Activated T-cell treated with anti-CD3 and anti-CD28 coated beads, Interleukin-2, amount 50 U/mL, for 48 hours (primary cell): Measurements from ENCODE around the gene CD247.

Experiments used
- DNase-seq, 2 experiments: peaks; one replicate each; pipeline ENCODE4 v3.0.0-alpha.2; 2020

Gene CD247

GRCh38 chr1:167511374-167511986, 6.8 kb downstream of the CD247 start:
- DNase-seq, result peak in 1 of 2 experiments; percentile 7

- DNase-seq, result peak in 1 of 2 experiments; percentile 17
These were observed 7.4 kb downstream of the CD247 start for GRCh38 chr1:167510881-167511280.

DNA sequence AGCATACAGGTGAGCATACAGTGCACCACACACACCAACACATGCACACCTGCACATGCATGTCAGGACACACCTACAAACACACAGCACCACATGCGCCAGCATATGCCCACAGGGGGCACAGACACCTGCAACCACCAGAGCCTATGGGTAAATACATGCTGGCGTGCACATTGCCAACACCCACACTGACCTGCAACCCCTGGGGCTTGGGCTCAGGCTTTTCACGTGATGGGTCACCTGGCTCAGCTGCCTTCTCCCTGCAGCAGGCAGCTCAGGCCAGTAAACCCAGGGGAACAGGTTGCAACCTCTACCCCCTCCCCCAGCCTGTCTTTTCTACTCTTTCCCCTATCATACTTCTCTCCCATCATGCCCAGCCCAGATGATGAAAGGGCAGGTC, 8.1 kb downstream of the CD247 start:
- peak in 1 of 2 experiments; percentile 27 for DNase-seq

DNA sequence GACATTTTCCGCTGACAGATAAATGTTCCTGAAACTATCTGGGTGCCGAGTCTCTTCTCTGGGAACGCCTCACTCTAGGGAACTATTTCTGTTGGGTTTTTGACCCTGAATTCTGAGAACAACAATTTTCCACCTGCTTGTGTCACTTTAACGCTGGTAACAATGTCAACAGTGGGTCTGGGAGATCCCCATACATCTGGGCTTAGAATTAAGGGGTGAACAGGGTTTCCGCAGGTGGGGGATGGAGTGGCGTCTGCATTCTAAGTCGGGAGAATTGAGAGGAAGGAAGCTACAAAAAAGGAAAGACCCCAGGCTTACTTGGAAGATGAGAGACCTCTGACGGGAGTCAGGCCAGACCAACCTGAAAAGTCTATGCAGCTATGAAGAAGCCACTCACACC, 8.7 kb downstream of the CD247 start:
- DNase-seq, result no peak

- DNase-seq, result no peak
These were observed 10.6 kb downstream of the CD247 start for GRCh38 chr1:167507719-167508118.

DNA sequence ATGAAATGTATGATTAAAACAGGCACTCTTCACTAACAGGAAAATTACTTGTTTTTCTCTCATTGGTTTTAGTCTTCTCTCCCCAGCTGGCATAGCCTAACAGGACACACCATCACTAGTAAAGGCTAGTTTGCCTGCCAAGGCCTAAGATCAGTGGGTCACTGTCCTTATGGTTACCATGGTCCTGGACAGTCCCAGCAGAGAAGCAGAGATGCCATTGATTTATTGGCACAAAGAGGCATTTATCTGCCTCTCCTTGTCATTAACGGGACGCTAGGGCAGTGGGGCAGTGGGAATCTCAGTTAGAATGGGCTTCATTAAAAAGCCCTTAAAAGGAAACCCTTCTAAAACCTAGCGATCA, 13.9 kb downstream of the CD247 start:
- DNase-seq, result no peak

DNA sequence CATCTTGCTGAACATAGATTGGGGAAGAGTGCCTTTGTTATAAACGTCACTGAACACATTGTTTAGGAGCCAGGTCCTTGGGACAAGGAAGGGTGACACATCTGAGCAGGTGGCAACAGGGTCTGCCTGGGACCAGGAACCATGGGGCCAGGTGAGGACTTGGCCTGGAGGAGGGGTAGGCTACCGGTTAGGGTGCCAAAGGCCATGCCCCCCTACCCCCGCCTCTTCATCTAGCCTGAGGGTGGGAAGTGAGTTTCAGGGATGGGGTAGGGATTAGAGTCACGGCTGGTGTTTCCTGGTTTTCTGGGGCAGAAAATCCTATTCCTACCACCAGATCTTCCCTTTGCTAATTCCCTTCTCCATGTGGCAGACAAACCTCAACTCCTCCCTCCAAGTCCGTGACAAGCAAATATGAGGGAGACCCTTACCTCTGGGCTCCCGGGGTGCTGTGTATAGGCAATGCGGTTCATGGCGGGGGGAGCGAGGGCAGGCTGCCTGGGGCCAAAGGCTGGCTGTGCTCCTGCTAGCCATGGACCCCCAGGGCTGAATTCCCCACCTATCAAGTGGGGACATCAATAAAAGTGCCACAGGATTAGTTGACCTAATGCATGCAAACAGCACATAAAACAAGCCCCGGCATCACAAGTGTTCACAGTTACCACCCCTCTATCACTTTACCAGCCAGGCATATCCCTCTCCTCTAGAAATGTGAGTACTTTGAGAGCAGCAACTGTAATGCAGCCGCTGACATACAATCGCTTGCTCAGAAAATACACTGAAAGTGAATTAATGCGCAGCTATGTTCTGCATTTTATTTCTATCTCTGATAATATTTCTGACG, 14.5 kb downstream of the CD247 start:
- peak in 1 of 2 experiments; percentile 10 for DNase-seq

DNA sequence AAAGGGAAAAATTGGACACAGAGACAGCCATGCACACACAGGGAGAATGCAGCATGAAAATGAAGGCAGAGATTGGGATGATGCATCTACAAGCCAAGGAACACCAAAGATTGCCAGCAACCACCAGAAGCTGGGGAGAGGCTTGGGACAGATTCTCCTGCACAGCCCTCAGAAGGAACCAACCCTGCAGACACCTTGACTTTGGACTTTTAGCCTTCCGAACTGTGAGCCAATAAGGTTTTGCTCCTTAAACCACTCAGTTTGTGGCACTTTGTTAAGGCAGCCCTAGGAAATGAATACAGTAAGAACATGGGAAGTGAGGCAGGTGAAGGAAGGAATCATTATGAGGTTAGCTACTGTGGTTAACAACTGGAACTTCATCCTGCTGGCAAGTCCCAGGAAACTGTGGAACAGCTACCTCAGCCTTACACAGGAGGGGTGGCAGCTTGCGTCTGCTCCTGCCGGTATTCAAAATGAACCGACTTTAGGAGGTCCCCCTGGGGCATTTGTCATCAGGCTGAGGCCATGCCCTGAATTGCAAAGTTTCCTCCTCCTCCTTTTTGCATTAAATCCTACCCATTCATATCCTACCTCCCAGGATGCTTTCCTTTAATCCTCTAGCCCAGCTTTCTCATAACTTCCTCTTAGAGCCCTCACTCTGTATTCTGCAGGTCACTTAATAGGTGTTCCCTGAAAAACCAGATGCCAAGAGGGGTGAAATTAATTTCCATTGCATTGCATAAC, 15.4 kb downstream of the CD247 start:
- DNase-seq, result no peak

DNA sequence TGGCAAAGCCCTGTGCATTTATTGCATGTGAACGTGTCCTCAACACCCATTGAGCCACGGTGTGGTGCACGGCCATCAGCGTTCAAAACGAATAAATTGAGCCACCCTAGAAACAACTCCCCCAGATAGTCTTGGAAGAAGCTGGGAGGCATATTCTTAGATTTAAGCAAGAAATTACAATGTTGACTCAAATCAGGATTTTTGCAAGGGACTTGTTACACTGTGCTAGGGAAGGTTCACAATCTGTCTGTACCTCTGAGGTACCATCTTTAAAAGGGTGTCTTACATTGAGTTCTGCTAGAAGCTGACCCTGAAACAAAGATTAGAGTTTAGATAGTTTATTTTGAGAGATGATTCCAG, 16.2 kb downstream of the CD247 start:
- no peak for DNase-seq

DNA sequence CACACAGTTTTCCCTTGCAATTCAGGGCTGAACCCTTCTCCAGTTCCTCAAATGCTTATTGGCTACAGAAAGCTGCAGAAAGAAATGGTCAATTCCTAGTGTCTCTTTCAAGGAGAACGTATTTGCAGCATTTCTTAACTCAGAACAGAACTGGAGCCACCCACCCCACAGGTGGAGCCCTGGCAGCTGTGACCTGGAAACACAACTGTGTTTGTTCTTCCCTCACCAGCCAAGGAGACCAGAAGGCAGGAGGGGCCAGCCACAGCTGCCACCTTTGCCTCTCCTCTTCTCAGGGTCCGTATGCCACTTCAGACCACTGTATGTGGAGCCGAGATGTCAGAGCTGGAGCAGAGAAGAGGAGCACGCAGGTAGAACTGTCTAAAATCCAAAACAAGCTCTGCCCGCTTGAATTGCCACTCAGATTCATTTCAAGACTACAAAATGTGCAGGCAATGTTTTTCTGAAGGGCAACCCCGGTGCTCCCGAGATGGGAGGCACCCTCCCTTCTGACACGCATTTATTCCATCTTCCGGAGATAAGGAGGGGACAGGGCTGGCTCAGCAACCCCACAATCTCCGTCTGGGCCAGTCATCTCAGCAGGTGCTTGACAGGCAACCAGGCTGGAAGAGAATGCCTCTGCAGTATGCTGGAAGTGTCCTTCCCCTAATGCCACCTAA, 16.7 kb downstream of the CD247 start:
- peak; percentile 68 to 75 for DNase-seq

- DNase-seq, result no peak
These were observed 18.0 kb downstream of the CD247 start for GRCh38 chr1:167500283-167500860.

- peak; percentile 52 to 53 for DNase-seq
These were observed 18.6 kb downstream of the CD247 start for GRCh38 chr1:167499664-167500101.

DNA sequence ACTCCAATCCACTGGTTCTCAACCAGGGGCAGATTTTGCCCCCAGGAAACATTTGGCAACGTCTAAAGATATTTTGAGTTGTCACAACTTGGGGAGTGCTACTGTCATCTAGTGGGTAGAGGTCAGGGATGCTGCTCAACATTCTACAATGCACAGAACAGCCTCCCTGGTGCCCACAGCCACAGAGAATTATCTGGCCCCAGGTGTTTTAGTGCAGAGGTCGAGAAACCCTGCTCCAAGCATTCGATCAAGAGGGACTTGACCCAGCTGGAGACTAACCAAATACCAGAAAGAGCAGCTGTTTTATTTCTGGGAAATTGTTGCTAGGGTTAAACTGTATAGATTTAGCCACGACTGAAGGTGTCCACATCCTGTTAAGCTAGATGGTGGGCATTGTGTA, 19.2 kb downstream of the CD247 start:
- DNase-seq, result peak; percentile 36 to 46

DNA sequence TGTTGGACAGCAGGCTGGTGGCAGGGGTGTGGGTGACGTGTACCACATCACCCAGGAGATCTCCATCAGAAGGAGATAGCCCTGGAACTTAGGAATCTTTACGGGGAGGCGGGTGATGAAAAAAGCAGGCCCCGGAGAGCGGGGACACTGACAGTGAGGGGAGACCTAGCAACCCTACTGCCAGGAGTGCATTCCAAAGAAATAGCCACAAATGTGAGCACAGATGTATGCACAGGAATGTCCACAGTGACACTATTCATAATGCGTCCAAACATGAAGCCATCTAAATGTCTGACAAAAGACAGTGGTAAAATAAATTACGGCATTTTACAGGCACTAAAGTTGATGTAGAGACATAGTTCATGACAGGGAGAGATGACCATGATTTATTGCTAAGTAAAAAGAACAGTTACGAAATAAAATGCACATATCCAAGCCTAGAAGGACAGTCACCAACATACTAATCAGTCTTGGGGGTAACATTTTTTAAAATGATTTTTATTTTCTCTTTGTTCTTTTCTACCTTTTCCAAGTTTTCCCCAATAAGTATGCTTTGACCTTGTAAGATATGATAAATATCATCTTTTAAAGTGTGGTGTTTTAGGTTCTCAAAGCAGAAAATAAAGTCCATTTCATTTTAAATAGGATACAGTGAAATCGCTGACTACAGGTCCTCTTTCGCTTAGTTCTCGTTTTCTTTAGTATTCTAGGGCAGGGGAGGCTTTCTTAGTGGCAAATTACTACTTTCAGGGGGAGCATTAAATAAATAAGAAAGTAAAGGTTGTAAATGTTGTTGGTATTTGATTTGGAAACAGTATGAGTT, 21.3 kb downstream of the CD247 start:
- DNase-seq, result no peak

- DNase-seq, result no peak
These were observed 25.0 kb downstream of the CD247 start for GRCh38 chr1:167493372-167493771.

DNA sequence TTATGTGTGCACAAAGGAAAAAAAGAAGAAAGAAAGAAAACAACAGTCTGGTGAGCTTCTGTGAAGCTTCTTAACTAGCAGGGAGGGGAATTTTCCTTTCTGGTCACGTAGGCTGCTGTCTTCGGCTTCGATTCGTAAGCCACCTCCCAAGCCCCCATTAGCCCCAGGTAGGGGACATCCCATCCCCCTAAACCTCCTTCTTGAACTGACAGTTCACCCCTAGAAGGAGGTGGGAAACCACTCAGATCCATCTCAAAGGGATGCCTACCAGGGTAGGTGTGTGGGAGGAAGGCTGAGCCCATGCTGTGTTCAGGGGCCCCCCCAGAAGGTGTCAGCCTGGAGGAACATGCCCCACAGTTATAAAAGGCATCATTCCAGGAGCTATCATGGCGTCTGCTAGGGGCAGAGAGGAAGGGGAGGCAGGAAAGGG, 25.8 kb downstream of the CD247 start:
- DNase-seq, result peak; percentile 68 to 74

DNA sequence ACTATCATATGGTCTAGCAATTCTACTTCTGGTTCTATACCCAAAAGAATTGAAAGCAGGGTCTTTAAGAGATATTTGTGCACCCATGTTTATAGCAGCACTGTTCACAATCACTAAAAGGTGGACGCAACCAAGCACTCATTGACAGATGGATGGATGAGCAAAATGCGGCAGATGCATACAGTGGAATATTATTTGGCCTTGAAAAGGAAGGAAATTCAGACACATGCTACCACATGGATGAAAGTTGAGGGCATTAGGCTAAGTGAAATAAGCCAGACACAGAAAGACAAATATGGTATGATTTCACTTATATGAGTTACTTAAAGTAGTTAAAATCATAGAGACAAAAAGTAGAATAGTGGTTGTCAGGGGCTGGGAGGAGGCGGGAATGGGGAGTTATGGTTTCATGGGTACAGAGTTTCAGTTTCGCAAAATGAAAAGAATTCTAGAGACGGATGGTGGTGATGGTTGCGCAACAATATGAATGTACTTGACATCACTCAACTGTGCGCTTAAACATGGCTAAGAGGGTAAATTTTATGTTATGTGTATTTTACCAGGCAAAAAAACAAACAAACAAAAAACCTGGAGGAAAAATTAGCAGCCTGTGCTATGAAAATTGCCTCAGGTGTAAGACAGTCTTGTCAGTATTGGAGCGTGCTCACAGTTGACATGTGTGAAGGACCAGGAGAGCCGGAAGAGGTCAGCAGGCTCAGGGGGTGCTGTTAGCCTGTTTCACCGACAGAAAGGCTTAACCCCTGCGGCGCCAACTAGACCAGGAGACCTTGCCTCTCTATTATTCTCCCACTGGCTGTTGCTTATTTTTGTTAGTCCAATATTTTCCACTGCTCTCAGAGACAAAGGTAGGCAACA, 26.5 kb downstream of the CD247 start:
- peak; percentile 57 to 63 for DNase-seq

- no peak for DNase-seq
These were observed 27.6 kb downstream of the CD247 start for GRCh38 chr1:167490765-167491164.

DNA sequence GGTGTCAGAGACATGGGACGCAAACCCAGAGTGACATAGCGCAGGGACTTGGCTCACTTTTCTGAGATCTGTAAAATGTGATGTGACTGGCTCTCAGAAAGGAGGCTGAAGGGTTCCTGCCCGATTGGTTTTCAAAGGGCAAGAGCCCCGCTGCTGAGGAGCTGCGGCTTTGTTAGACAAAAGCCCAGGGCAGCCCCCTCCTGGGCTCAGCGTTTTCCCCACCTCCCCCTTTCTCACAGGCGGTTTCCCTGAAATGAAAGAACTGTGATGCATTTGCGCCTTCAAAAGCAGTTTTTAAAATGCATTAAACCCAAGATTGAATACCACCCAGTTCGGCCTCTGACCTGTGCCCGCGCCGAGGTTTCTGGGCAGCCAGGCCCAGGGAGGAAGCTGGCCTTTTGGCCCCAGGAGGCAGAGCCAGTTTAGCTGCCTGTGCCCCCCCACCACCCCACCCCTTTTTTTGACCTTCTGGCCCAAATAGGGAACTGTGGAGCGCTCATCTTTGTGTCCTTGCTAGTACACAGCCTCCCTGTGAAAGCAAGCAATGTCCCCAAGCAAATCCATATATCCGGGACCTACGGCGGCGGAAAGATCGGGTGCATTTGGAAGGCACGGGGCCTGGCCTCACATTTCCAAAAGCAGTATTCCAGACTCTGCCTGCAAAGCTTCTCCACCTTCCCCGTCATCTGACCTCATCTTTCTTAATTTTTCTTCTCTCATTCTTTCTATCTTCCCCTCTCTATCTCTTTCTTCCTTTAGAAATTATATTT, 28.6 kb downstream of the CD247 start:
- DNase-seq, result peak; percentile 64 to 68

GRCh38 chr1:167488786-167489185, 29.5 kb downstream of the CD247 start:
- DNase-seq, result no peak
